T-helper 1 cell treated with Interleukin-12 subunit alpha and Interleukin-12 subunit beta and Interleukin-4 antibody, amounts not matched to agents 30 ng/mL and 1 ng/mL, for 36 hours (primary cell): ENCODE results near the gene DTYMK. TPM values are rescaled to one million over a fixed set of nuclear protein-coding genes. Genes with fewer than 3 reads are reported as not detected.

Experiments
- intact Hi-C: fragments of 100-400 bp; cut with micrococcal nuclease; formaldehyde crosslinking; loops from one replicate; pipeline ENCODE4 v1.15.1; 2024
- total RNA-seq: library from RNA; stranded (reverse); gene quantifications from 2 replicates; pipeline ENCODE4 v1.2.3, GENCODE V29; 2022

The DTYMK gene, protein sequence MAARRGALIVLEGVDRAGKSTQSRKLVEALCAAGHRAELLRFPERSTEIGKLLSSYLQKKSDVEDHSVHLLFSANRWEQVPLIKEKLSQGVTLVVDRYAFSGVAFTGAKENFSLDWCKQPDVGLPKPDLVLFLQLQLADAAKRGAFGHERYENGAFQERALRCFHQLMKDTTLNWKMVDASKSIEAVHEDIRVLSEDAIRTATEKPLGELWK
- total RNA-seq = 60.2 and 65.9 TPM in 2 replicates

- intact Hi-C loops = loop anchor here (1.0 to 5.0 kb wide), 12 partner anchors 15 to 1126 kb away; partner anchors contain the start of genes D2HGDH, HDLBP, ING5 and PASK
Measured at GRCh38 chr2:241686650-241687425, at the start of gene DTYMK. DTYMK (minus strand) TSS chr2:241686815; CDS start chr2:241686783, 32 bp downstream.

- intact Hi-C loops = no loop called here
Measured at GRCh38 chr2:241736111-241736510, 49.5 kb upstream of the DTYMK start.

GRCh38 chr2:241734467-241735208 is 48.0 kb upstream of the DTYMK start, which contains the start of gene D2HGDH:
D2HGDH (plus strand) TSS chr2:241734630; CDS start chr2:241735225, 595 bp downstream.
- intact Hi-C loops = loop anchor here (1.0 to 5.0 kb wide), 12 partner anchors 32 to 420 kb away; partner anchors contain the start of genes ATG4B, DTYMK, FARP2 and HDLBP

- intact Hi-C loops = loop anchor here (1.0 to 5.0 kb wide), 11 partner anchors 32 to 419 kb away; partner anchors contain the start of genes ATG4B, DTYMK, FARP2 and HDLBP
Measured at GRCh38 chr2:241734208-241734466, 47.5 kb upstream of the DTYMK start.

GRCh38 chr2:241733391-241734207 is 47.0 kb upstream of the DTYMK start:
- intact Hi-C loops = loop anchor here (1.0 to 5.0 kb wide), 11 partner anchors 31 to 419 kb away; partner anchors contain the start of genes ATG4B, DTYMK, FARP2 and HDLBP

DNA sequence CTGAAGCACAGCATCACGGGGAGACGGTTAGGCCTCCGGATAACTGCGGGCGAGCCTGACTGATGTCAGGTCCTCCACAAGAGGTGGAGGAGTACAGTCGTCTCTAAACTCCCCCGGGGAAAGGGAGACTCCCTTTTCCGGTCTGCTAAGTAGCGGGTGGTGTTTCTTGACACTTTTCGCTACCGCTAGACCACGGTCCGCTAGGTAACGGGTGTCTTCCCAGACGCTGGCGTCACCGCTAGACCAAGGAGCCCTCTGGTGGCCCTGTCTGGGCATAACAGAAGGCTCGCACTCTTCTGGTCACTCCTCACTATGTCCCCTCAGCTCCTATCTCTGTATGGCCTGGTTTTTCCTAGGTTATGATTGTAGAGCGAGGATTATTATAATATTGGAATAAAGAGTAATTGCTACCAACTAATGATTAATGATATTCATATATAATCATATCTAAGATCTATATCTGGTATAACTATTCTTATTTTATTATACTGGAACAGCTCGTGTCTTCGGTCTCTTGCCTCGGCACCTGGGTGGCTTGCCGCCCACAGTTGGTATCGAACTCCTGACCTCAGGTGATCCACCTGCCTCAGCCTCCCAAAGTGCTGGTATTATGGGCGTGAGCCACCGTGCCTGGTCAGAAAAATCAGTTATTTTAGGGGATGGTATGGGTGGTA is 46.0 kb upstream of the DTYMK start:
- intact Hi-C loops = loop anchor here (5.0 kb wide), 1 partner anchor 290 kb away; no protein-coding TSS in a partner anchor

GRCh38 chr2:241730671-241731293 is 44.2 kb upstream of the DTYMK start:
- intact Hi-C loops = loop anchor here (5.0 kb wide), 1 partner anchor 288 kb away; no protein-coding TSS in a partner anchor

DNA sequence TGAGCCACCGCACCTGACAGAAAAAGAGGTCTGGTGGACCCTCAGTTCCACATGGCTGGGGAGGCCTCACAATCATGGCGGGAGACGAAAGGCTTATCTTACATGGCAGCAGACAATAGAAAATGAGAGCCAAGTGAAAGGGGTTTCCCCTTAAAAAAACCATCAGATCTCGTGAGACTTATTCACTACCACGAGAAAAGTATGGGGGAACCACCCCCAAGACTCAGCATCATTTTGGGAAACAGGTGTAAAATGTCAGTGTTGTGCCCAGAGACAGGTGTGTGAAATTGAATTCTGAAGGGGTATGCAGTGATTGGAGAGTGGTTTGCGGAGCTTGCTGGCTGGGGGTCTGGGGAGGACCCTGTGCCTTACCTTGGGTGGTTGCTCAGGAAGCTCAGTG is 43.3 kb upstream of the DTYMK start:
- intact Hi-C loops = loop anchor here (5.0 kb wide), 1 partner anchor 288 kb away; no protein-coding TSS in a partner anchor

DNA sequence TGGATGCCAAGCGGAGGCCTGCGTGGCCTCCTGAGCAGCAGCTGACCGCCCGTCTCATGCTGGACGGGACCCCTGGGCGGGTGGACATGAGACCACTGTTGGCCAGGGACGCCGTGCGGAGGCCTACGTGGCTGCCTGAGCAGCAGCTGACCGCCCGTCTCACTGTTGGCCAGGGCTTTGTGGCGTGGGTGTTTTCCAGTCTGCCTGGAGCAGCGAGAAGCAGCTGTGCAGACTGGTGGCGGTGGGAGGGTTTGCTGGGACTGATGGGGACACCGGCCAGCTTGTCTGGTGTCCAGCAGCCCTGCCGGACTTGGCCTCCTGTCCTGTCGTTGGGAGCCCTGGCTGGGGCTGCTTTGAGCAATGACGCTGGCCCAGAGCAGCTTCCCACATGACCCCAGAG is 42.0 kb upstream of the DTYMK start:
- intact Hi-C loops = no loop called here

GRCh38 chr2:241728000-241728399 is 41.4 kb upstream of the DTYMK start:
- intact Hi-C loops = no loop called here

GRCh38 chr2:241726459-241726858 is 39.8 kb upstream of the DTYMK start:
- intact Hi-C loops = no loop called here

- intact Hi-C loops = no loop called here
Measured at GRCh38 chr2:241724975-241725870, 38.6 kb upstream of the DTYMK start.

DNA sequence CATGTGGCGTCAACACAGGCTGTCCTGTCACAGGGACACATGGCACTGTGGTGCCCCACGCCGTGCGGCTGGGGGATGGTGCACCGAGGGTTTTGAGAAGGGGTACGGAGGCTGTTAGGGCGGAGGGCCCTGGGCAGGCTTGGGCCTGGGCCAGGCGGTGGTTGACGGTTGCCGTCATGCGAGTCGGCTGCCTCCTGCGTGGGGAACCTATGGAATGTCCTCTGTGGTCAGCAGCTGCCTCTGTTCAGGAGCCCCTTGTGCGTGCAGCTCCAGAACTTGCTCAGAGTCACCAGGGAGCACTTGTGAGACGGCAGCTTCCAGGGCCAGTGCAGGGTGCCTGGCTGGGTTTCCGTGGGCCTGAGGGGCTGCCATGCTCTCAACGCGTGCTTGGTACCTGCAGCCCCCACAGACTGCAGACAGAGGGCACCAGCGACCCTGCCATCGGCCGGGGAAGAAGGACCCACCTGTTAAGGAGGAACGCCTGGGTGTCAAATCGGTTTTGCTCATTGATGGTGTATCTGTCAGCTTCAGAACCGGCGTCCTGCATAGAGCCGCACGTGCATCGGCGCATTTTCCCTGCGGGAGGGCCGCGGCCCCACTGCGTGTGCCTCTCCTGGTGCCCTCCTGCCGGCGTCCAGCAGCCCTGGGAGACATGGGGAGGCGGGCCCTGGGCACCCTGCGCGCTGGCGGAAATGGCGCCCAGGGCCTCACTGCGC is 37.8 kb upstream of the DTYMK start:
- intact Hi-C loops = no loop called here

GRCh38 chr2:241722896-241723454 is 36.4 kb upstream of the DTYMK start:
- intact Hi-C loops = no loop called here

DNA sequence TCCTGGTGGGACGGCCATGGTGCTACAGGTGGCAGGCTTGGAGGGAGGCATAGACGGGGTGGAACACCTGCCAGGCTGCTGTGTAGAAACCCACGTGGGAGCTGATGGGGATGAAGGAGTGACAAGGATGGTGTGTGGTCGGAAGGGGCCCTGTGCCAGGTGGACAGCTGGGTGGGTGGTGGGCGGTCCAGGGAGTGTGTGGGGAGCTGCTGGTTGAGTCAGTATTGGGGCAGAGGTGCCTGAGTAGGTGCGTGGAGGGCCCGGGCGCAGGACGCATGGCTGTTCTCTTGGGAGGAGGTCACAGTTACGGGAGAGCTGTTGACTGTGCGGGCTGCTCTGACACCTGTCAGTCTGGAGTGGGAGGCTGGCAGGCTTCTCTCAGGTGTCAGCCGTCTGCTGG is 35.2 kb upstream of the DTYMK start:
- intact Hi-C loops = no loop called here

- intact Hi-C loops = no loop called here
Measured at GRCh38 chr2:241720560-241720959, 33.9 kb upstream of the DTYMK start.

GRCh38 chr2:241720099-241720498 is 33.5 kb upstream of the DTYMK start:
- intact Hi-C loops = no loop called here

GRCh38 chr2:241719093-241719492 is 32.5 kb upstream of the DTYMK start:
- intact Hi-C loops = no loop called here
